GM12801 (cell line): Measurements from ENCODE around the gene C18orf32.

ENCODE experiments used
- CTCF ChIP-seq: IDR thresholded peaks from one replicate; pipeline ENCODE4 v1.5.1; 2011; ENCODE audit warnings: control low read depth; ENCODE audit not compliant: insufficient read length; ENCODE audit errors: extremely low read depth

Gene C18orf32

GRCh38 chr18:49486953-49487710, at the start of gene C18orf32:
TSS of gene C18orf32 (minus strand) at chr18:49487234. CDS start at chr18:49483748, 3,486 bp downstream.
- TF ChIP-seq CTCF: no peak

GRCh38 chr18:49534846-49535601, 48.0 kb upstream of the C18orf32 start:
- TF ChIP-seq CTCF: no peak

- no peak for TF ChIP-seq CTCF
Observed at GRCh38 chr18:49531678-49532153, 44.7 kb upstream of the C18orf32 start.

- TF ChIP-seq CTCF: no peak
Observed at GRCh38 chr18:49529596-49529995, 42.6 kb upstream of the C18orf32 start.

- TF ChIP-seq CTCF: no peak
Observed at GRCh38 chr18:49527631-49528327, 40.7 kb upstream of the C18orf32 start.

- TF ChIP-seq CTCF: no peak
Observed at GRCh38 chr18:49525981-49526380, 38.9 kb upstream of the C18orf32 start.

- no peak for TF ChIP-seq CTCF
Observed at GRCh38 chr18:49524951-49525350, 37.9 kb upstream of the C18orf32 start.
